Ishikawa (cell line): ENCODE measurements around the gene ELFN1.
A peak's percentile ranks its signal among the peaks of the same experiment; 100 is the strongest.

ENCODE experiments used
- CEBPB ChIP-seq: IDR thresholded peaks from 2 replicates; pipeline ENCODE4 v1.6.1; 2012
- CREB1 ChIP-seq: IDR thresholded peaks from 2 replicates; pipeline ENCODE4 v1.6.1; 2012; ENCODE audit warnings: low read depth
- EGR1 ChIP-seq: IDR thresholded peaks from 2 replicates; pipeline ENCODE4 v1.6.1; 2012
- EP300 ChIP-seq: IDR thresholded peaks from 2 replicates; pipeline ENCODE4 v1.6.1; 2012; ENCODE audit warnings: borderline replicate concordance
- FOXM1 ChIP-seq: IDR thresholded peaks from 2 replicates; pipeline ENCODE4 v1.6.1; 2012; ENCODE audit warnings: low read depth, borderline replicate concordance
- MAX ChIP-seq: IDR thresholded peaks from 2 replicates; pipeline ENCODE4 v1.6.1; 2012
- NFIC ChIP-seq: IDR thresholded peaks from 2 replicates; pipeline ENCODE4 v1.6.1; 2012
- RAD21 ChIP-seq: IDR thresholded peaks from 2 replicates; pipeline ENCODE4 v1.6.1; 2012; ENCODE audit warnings: low read depth
- REST ChIP-seq: IDR thresholded peaks from 2 replicates; pipeline ENCODE4 v1.6.1; 2012; ENCODE audit warnings: low read depth, mild to moderate bottlenecking
- TAF1 ChIP-seq: IDR thresholded peaks from 2 replicates; pipeline ENCODE4 v1.6.1; 2012; ENCODE audit warnings: low read depth, mild to moderate bottlenecking
- TCF12 ChIP-seq: IDR thresholded peaks from 2 replicates; pipeline ENCODE4 v1.6.1; 2012; ENCODE audit warnings: low read depth
- TEAD4 ChIP-seq: IDR thresholded peaks from 2 replicates; pipeline ENCODE4 v1.6.1; 2012
- USF1 ChIP-seq: IDR thresholded peaks from 2 replicates; pipeline ENCODE4 v1.6.1; 2012
- YY1 ChIP-seq: IDR thresholded peaks from 2 replicates; pipeline ENCODE4 v1.6.1; 2012; ENCODE audit warnings: low read depth
- ZBTB7A ChIP-seq: IDR thresholded peaks from 2 replicates; pipeline ENCODE4 v1.6.1; 2012; ENCODE audit warnings: low read depth

ELFN1 gene

GRCh38 chr7:1667566-1668395 is 2.3 kb upstream of the ELFN1 start:
- no peak for TF ChIP-seq RAD21
- TF ChIP-seq MAX, result peak; percentile 16; the same call in 1 of the 2 replicates

GRCh38 chr7:1668396-1669063 is 1.5 kb upstream of the ELFN1 start:
- TF ChIP-seq CEBPB, result no peak
- TF ChIP-seq CREB1, result no peak
- TF ChIP-seq RAD21, result no peak
- no peak for TF ChIP-seq REST
- no peak for TF ChIP-seq EGR1
- TF ChIP-seq EP300, result no peak
- no peak for TF ChIP-seq ZBTB7A

- TF ChIP-seq ZBTB7A (0 out of 2 replicates have a peak, but pooled peaks have one; percentile 21), TCF12 (no peak)
Observed at GRCh38 chr7:1669064-1669951, 769 bp upstream of the ELFN1 start.

- TF ChIP-seq NFIC (no peak), TAF1 (no peak), REST (no peak), YY1 (no peak), USF1 (no peak), MAX (no peak), EGR1 (no peak), TEAD4 (no peak), ZBTB7A (no peak), TCF12 (no peak), FOXM1 (no peak), CREB1 (no peak)
Observed at GRCh38 chr7:1670894-1671593, 967 bp downstream of the ELFN1 start.

GRCh38 chr7:1671594-1672451 is 1.7 kb downstream of the ELFN1 start:
- TF ChIP-seq TAF1 (no peak), ZBTB7A (no peak), FOXM1 (no peak), EGR1 (no peak), TEAD4 (no peak), NFIC (no peak), CEBPB (no peak), EP300 (no peak), YY1 (no peak), RAD21 (no peak), CREB1 (no peak), REST (no peak), USF1 (no peak)
